ENCODE data around the gene TUSC7. TPM values are rescaled to one million over a fixed set of nuclear protein-coding genes. Genes with fewer than 3 reads are reported as not detected.

Gene TUSC7
- total and polyA plus RNA-seq, 2 of the 8 experiments (the other 6 are each of a cell fraction or from before 2014, with no cell fraction given): not detected

DNA sequence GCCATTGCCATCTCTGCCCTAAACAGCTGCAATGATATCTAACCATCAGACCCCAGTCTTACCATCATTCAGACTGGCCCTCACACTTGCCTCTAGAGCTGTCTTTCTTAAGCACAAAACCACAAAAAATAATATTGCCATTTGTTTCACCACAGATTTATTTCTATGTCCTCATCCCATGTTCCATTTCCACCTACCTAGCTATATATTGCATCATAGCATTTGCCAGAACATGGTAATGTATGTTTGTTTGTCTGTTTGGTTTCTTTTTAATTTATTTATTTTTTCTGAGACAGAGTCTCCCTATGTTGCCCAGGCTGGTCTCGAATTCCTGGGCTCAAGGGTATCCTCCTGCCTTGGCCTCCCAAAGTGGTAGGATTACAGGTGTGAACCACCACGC is 18.5 kb upstream of the TUSC7 start (continued):
- TF ChIP-seq ZNF274 (IDR thresholded peaks at IDR 0.05; ENCODE audit: borderline replicate concordance, extremely low read depth, low read length) (no peak), RAD21 (IDR thresholded peaks at IDR 0.05 in 1 of 2, conservative IDR thresholded peaks at IDR 0.05 in 1 of 2; ENCODE audit: low read depth in 2 of 2, low read length in 2 of 2) (no peak)
